Ascending aorta (tissue), 2 donors: Measurements from ENCODE around the gene ZGPAT. TPM values are rescaled to one million over a fixed set of nuclear protein-coding genes. Genes with fewer than 3 reads are reported as not detected.

Source experiments
- DNase-seq, 2 donors: peaks; one replicate each; pipeline ENCODE4 v3.0.0-alpha.2; 2019; ENCODE audit warnings: low spot score in 2 of 2
- H3K27ac ChIP-seq, 2 donors: fragments of 200-600 bp; sonication (generic); one replicate each; pipeline ENCODE4 v1.5.1; 2016 to 2017; ENCODE audit warnings: mild to moderate bottlenecking in 1 of 2
- H3K27me3 ChIP-seq: fragments of 200-600 bp; sonication (generic); one replicate; pipeline ENCODE4 v1.5.1; 2017
- H3K36me3 ChIP-seq, 2 donors: fragments of 200-600 bp; sonication (generic); one replicate each; pipeline ENCODE4 v1.5.1; 2016
- H3K4me1 ChIP-seq, 2 donors: fragments of 200-600 bp; sonication (generic); one replicate each; pipeline ENCODE4 v1.5.1; 2016 to 2017; ENCODE audit warnings: mild to moderate bottlenecking in 1 of 2
- H3K4me3 ChIP-seq, 2 donors: fragments of 200-600 bp; sonication (generic); one replicate each; pipeline ENCODE4 v1.5.1; 2016 to 2017; ENCODE audit warnings: mild to moderate bottlenecking in 1 of 2
- H3K9me3 ChIP-seq, 2 donors: fragments of 200-600 bp; sonication (generic); one replicate each; pipeline ENCODE4 v1.5.1; 2016
- intact Hi-C: fragments of 100-400 bp; cut with DNase I; formaldehyde crosslinking; loops from one replicate; pipeline ENCODE4 v1.15.1; 2023
- total RNA-seq: library from RNA; depleted of rRNA; stranded (reverse); fragments of >200 nt; gene quantifications from one replicate; pipeline ENCODE4 v1.1.0, GENCODE V29; 2016
- TF ChIP-seq, protein P1 (sequence below), 3 experiments: fragments of 200-600 bp in 2 of 3; fragments of 450-650 bp in 1 of 3; sonication (generic) in 2 of 3; IDR thresholded peaks; one replicate each; pipeline ENCODE4 v1.5.1; 2016 to 2019; ENCODE audit warnings: antibody characterized with exemption in 3 of 3, mild to moderate bottlenecking in 1 of 3, moderate library complexity in 1 of 3

ZGPAT gene
- total RNA-seq, 1 donor from 2014 or later, result 42.4 TPM

DNA sequence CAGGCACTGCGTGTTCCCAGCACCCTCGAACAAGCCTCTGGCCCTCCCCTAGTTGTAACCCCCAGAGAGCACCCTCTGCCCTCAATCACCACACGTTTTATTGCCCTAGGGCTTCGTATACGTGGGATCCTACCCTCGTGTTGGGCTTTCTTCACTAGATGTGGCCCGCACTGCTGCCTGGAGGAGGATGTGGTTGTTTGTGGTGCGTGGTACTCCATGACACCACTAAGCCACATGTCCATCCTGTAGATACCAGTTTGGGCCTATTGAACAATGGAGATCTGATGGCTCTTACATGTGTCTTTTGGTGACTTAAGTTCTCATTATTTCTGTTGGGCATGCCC lies 48.8 kb downstream of the ZGPAT start:
- Histone ChIP-seq H3K9me3 (no peaks in the 10 kb centered on the region), H3K4me1 (no peaks in the 10 kb centered on the region), H3K36me3 (no peaks in the 10 kb centered on the region), H3K27me3 (no peaks in the 10 kb centered on the region), H3K4me3 (no peak overlapping the region), H3K27ac (no peak overlapping the region)
- TF ChIP-seq, protein P1, sequence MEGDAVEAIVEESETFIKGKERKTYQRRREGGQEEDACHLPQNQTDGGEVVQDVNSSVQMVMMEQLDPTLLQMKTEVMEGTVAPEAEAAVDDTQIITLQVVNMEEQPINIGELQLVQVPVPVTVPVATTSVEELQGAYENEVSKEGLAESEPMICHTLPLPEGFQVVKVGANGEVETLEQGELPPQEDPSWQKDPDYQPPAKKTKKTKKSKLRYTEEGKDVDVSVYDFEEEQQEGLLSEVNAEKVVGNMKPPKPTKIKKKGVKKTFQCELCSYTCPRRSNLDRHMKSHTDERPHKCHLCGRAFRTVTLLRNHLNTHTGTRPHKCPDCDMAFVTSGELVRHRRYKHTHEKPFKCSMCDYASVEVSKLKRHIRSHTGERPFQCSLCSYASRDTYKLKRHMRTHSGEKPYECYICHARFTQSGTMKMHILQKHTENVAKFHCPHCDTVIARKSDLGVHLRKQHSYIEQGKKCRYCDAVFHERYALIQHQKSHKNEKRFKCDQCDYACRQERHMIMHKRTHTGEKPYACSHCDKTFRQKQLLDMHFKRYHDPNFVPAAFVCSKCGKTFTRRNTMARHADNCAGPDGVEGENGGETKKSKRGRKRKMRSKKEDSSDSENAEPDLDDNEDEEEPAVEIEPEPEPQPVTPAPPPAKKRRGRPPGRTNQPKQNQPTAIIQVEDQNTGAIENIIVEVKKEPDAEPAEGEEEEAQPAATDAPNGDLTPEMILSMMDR (IDR thresholded peaks at IDR 0.05), result no peak
- DNase-seq, result no peak
- intact Hi-C loops, result no loop called here

DNA sequence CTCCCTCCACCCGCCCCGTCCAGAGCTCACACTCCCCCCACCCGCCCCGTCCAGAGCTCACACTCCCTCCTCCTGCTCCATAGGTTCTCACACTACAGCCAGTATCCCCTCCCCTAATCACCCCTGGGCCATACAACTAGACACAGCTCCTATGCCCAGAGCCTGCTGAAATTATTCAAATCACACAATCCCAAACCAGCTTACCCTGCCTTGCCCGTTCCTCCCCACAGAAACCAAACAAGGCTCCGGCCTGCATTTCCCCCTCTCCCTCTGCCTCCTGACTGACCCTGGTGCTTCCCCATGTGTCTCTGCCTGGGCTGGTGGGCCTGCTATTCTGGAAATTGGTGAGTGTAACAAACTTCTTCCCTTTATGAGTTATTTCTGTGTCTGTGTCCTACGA lies 50.3 kb downstream of the ZGPAT start:
- Histone ChIP-seq H3K9me3 (no peaks in the 10 kb centered on the region), H3K27me3 (no peaks in the 10 kb centered on the region), H3K4me1 (no peaks in the 10 kb centered on the region), H3K36me3 (no peaks in the 10 kb centered on the region), H3K27ac (no peak overlapping the region), H3K4me3 (no peak overlapping the region)
- DNase-seq, result no peak
- intact Hi-C loops, result no loop called here
- TF ChIP-seq, protein P1 (IDR thresholded peaks at IDR 0.05), result no peak

DNA sequence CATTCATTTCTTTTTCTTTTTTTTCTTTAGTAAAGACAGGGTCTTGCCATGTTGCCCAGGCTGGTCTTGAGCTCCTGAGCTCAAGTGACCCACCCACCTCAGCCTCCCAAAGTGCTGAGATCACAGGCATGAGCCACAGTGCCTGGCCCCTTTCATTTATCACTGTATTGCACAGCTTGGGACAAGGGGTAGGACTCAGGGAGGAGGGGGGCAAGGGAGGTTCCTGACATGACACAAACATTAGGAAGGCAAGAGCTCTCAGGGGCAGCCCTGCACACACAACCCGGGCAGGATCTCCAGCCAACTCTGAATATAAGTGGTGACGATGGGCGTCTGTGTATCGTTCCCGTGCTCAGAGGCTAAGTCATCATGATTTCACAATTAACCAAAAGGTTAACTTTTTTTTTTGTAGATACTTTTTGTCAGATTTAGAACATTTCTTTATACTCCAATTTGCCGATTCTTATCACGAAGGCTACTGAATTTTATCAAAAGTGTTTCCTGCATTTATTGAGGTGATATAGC lies 51.6 kb downstream of the ZGPAT start:
- H3K27ac ChIP-seq, result no peak overlapping the region
- no peaks in the 10 kb centered on the region for H3K36me3 ChIP-seq
- intact Hi-C loops, result no loop called here
- no peak for DNase-seq
- no peaks in the 10 kb centered on the region for H3K9me3 ChIP-seq
- TF ChIP-seq, protein P1 (IDR thresholded peaks at IDR 0.05), result no peak
- no peak overlapping the region for H3K4me3 ChIP-seq
- no peaks in the 10 kb centered on the region for H3K27me3 ChIP-seq
- H3K4me1 ChIP-seq, result no peaks in the 10 kb centered on the region

DNA sequence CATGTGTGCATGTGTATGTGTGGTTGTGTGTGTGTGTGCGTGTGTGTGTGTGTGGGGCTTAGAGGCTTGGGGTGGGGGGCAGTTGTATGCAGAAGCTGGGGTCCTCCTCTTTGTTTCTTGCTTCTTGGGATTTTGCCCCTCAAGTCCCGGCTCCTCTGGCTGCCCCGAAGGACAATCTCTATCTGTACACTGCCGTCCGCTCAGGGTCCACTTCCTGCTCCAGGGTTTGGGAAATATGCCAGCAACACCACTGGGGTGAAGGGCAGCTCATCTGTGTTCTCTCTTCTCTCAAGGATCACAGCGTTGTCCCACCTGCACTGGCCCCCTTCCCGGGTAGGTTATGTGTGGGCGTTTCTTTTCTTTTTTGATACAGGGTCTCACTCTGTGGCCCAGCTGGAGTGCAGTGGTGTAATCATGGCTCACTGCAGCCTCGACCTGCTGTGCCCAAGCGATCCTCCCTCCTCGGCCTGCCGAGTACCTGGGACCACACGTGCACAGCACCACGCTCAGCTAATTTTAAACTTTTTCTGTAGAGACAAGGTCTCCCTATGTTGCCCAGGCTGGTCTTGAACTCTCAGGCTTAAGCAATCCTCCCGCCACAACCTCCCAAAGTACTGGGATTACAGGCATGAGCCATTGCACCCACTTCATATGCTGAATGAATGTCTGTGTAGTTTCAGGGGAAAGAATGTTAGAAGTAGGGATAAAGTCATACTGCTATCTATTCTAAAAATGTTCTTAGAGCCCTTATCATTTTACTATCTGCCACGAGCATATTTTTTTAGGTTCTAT lies 57.4 kb downstream of the ZGPAT start:
- DNase-seq, result no peak
- intact Hi-C loops, result no loop called here
- Histone ChIP-seq H3K27me3 (no peaks in the 10 kb centered on the region), H3K4me3 (no peak overlapping the region), H3K4me1 (no peaks in the 10 kb centered on the region), H3K36me3 (peaks cover 7 to 20% of the 10 kb centered on the region in 2 donors), H3K9me3 (no peaks in the 10 kb centered on the region), H3K27ac (no peak overlapping the region)
- TF ChIP-seq, protein P1 (IDR thresholded peaks at IDR 0.05), result no peak

DNA sequence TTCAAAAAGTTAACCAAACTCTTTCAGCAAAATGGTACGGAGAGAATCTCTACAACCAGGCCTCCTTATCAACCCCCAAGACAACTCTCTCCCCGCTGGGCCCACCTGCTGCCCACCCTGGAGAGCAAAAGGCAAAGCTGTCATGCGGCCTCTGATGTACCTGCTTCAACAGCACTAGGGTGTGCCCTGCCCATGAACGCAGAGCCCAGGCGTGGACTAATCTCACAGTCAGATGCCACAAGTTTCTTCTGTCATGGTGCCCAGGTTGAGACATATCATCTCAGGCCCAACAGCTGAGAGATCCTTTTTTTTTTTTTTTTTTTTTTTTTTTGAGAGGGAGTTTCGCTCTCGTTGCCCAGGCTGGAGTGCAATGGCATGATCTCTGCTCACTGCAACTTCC lies 58.1 kb downstream of the ZGPAT start:
- TF ChIP-seq, protein P1 (IDR thresholded peaks at IDR 0.05), result no peak
- Histone ChIP-seq H3K27ac (no peak overlapping the region), H3K27me3 (no peaks in the 10 kb centered on the region), H3K4me1 (no peaks in the 10 kb centered on the region), H3K9me3 (no peaks in the 10 kb centered on the region), H3K36me3 (peaks cover 7 to 20% of the 10 kb centered on the region in 2 donors), H3K4me3 (no peak overlapping the region)
- intact Hi-C loops, result no loop called here
- DNase-seq, result no peak
